Mucosa of descending colon (tissue), 3 donors: Measurements from ENCODE around the gene UNC13C. TPM values are rescaled to one million over a fixed set of nuclear protein-coding genes. Genes with fewer than 3 reads are reported as not detected.
A peak's percentile ranks its signal among the peaks of the same experiment; 100 is the strongest.

Experiments used
- ATAC-seq: fragments of 200-7000 bp; cut with Tn5 transposase; one replicate; pipeline ENCODE4 v1.9.1; 2020; ENCODE audit warnings: mild to moderate bottlenecking, moderate library complexity
- DNase-seq, 3 donors: peaks; one replicate each; pipeline ENCODE4 v3.0.0-alpha.2; 2020
- H3K36me3 ChIP-seq: fragments of 200-600 bp; one replicate; pipeline ENCODE4 v1.8.0; 2021; ENCODE audit warnings: low read depth, mild to moderate bottlenecking
- H3K4me1 ChIP-seq: fragments of 200-600 bp; one replicate; pipeline ENCODE4 v1.8.0; 2021; ENCODE audit warnings: low read depth, mild to moderate bottlenecking
- H3K4me3 ChIP-seq: fragments of 200-600 bp; one replicate; pipeline ENCODE4 v1.8.0; 2021; ENCODE audit warnings: mild to moderate bottlenecking
- H3K9me3 ChIP-seq: fragments of 200-600 bp; one replicate; pipeline ENCODE4 v1.8.0; 2021; ENCODE audit warnings: mild to moderate bottlenecking
- intact Hi-C, 2 donors: fragments of 100-400 bp; cut with DNase I in 1 of 2; cut with micrococcal nuclease in 1 of 2; formaldehyde crosslinking; loops; one replicate each; pipeline versions ENCODE4 v1.11.0 to v1.11.1; 2022; cut with DNase I, micrococcal nuclease
- total RNA-seq, 3 donors: library from RNA; stranded (reverse); fragmentation: NEBNext Ultra II Directional in 2 of 3; extraction: Animal tissue kit (Norgen Biotek cat#: 25700) in 2 of 3; gene quantifications; one replicate each; pipeline versions ENCODE4 v1.2.1 to v1.2.4, GENCODE V29; 2021 to 2023
- TF ChIP-seq, protein P1 (sequence below): fragments of 200-600 bp; IDR thresholded peaks from one replicate; pipeline ENCODE4 v1.8.0; 2022; ENCODE audit warnings: antibody characterized with exemption, mild to moderate bottlenecking
- donor health status: DM: no; HTN: no; CAD: no; lungs with moderate emphysema.
- donor health status: DM: no; HTN: no; CAD: no.
- donor health status: DM: no; HTN: yes; CAD: no.

UNC13C gene
- total RNA-seq, 3 donors from 2014 or later = 0.06 to 1.9 (median 0.12) TPM

DNA sequence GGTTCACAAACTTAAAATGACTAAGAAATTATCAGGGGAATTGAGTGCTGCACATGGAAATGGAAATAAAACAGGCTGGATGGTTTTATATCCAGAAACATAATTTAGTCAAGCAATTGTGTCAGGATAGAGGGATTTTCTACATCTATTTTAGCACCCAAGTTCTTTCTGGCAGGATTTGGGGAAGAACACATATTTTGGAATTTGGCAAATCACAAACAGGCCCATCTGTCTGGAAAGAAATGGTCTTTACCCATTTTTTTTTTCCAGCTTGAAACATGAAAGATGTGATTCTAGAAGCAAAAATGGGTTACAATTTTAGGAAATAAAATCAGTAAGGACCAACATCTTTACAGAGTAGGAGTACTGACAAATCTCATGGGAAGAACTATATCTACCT is 14.4 kb upstream of the UNC13C start:
- Histone ChIP-seq H3K4me3 (no peak overlapping the region), H3K36me3 (no peaks in the 10 kb centered on the region), H3K9me3 (no peaks in the 10 kb centered on the region), H3K4me1 (no peaks in the 10 kb centered on the region)
- TF ChIP-seq, protein P1, sequence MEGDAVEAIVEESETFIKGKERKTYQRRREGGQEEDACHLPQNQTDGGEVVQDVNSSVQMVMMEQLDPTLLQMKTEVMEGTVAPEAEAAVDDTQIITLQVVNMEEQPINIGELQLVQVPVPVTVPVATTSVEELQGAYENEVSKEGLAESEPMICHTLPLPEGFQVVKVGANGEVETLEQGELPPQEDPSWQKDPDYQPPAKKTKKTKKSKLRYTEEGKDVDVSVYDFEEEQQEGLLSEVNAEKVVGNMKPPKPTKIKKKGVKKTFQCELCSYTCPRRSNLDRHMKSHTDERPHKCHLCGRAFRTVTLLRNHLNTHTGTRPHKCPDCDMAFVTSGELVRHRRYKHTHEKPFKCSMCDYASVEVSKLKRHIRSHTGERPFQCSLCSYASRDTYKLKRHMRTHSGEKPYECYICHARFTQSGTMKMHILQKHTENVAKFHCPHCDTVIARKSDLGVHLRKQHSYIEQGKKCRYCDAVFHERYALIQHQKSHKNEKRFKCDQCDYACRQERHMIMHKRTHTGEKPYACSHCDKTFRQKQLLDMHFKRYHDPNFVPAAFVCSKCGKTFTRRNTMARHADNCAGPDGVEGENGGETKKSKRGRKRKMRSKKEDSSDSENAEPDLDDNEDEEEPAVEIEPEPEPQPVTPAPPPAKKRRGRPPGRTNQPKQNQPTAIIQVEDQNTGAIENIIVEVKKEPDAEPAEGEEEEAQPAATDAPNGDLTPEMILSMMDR = no peak
- DNase-seq (no peak), ATAC-seq (no peak)
- intact Hi-C loops = no loop called here

DNA sequence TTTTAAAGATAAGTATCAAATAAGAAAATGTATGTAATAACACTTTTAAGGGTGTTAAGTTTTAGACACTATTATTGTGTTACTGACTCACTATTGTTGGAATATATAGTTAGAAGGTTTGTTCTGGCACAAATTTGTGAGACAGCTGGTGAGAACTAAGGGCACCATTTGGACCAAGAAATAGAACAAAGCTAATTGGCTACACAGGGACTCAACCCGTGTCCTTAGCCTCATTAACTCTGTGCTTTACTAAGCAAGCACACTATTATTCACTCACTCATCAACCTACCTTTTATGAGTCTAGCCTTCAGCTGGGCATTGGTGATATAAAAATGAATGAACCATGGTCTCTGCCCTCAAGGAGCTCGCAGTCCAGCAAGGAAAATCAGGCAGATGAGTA is 4.1 kb upstream of the UNC13C start:
- DNase-seq (no peak), ATAC-seq (no peak)
- H3K4me1 ChIP-seq = no peaks in the 10 kb centered on the region

DNA sequence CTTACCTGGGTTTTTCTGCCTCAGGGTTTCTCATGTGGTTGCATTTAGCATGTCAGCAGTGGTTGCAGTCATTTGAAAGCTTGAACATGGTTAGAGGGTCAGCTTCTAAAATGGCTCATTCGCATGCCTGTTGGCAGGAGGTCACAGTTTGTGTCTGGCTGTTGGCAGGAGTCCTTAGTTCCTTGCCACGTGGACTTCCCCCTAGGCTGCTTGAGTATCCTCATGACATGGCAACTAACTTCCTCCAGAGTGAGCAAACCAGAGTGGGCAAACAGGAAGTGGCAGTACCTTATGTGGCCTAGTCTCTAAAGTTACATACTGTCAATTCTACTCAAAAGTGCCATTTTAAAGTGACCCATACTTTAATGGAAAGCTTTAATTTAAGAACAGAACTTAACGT is 3.4 kb upstream of the UNC13C start:
- ATAC-seq (no peak), DNase-seq (no peak)
- Histone ChIP-seq H3K36me3 (no peaks in the 10 kb centered on the region), H3K9me3 (no peaks in the 10 kb centered on the region), H3K4me1 (no peaks in the 10 kb centered on the region), H3K4me3 (no peak overlapping the region)
- intact Hi-C loops = no loop called here
- TF ChIP-seq, protein P1 = no peak

More for the DNA sequence above, 4.1 kb upstream of the UNC13C start:
- Histone ChIP-seq H3K4me3 (no peak overlapping the region), H3K36me3 (no peaks in the 10 kb centered on the region), H3K9me3 (no peaks in the 10 kb centered on the region)
- intact Hi-C loops = no loop called here
- TF ChIP-seq, protein P1 = no peak

DNA sequence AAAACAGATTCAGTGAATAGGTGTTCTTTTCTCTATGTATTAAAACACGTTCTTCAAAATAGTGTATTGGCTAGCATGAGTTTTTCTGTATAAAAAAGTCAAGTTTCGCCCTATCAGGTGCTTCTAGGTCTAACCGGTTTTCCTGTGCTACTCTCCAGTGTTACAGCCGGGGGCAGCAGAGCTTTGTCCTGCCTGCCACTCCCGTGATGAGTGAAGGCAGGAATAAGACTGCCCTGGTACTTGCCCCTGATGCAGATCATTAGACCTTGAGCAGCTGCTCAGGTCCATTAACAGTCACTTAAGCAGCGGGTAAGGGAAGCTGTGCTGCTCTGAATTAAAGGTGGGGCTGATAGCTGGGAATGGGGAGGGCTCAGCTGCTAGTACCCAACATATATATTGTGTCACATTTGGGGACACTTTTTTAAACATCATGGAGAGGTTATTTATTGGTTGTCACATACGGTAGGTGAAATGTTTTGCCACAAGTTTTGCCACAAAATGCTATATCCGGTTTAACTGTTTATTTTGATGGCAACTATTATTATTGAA is 1.3 kb upstream of the UNC13C start:
- Histone ChIP-seq H3K36me3 (no peaks in the 10 kb centered on the region), H3K9me3 (no peaks in the 10 kb centered on the region), H3K4me3 (no peak overlapping the region), H3K4me1 (no peaks in the 10 kb centered on the region)
- peak; percentile 42 for ATAC-seq
- TF ChIP-seq, protein P1 = no peak
- DNase-seq = peak in 2 of 3 donors; percentile 19 to 21
- intact Hi-C loops = no loop called here

DNA sequence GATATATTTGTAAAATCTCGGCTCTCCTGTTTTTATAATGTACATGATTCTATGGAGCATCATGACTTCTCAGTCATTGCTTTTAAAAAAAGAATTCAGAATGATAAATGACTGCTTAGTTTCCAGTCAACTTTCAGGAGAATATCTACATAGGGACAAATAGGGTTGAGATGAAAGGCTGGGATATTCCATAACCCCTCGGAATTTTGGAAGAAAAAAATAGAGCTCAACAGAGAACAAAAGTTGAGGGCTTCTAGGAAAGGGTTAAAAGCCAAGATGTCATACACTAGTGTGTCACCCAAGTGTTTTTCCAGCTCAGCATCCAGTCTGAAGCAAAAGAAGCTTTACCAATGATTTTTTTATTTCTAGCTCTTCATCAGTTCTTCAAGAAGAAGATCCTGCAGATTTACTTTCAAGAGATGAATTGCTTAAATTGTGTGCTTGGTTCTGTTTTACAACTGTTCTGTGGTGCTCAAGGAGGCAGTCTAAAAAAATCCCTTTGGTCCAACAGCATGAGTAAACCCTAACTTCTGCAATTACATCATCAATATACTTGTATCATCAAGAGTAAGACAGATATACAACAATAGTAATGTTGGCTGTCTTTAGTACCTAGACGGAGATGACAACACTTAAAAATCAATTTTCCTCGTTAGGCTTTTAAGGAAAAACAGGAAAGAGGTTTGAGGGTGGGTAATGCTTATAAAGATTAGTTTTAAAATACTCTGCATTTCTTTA is 979 bp downstream of the UNC13C start:
- H3K4me3 ChIP-seq = no peak overlapping the region
- no peaks in the 10 kb centered on the region for H3K4me1 ChIP-seq
- no peaks in the 10 kb centered on the region for H3K9me3 ChIP-seq
- no peak for DNase-seq
- TF ChIP-seq, protein P1 = no peak
- intact Hi-C loops = no loop called here
- no peaks in the 10 kb centered on the region for H3K36me3 ChIP-seq
- no peak for ATAC-seq
